OCI-LY7 (cell line): Measurements from ENCODE around the gene TWSG1.

Experiments used
- EZH2phosphoT487 ChIP-seq: fragments of 200-600 bp; sonication (generic); IDR thresholded peaks from 2 replicates; pipeline ENCODE4 v1.6.1; 2018; ENCODE audit warnings: low read depth, borderline replicate concordance, mild to moderate bottlenecking, mixed run types, antibody characterized with exemption, low read length, moderate library complexity, mixed read lengths
- TF ChIP-seq, protein P1 (sequence below): fragments of 200-600 bp; sonication (generic); conservative IDR thresholded peaks from 2 replicates; pipeline ENCODE4 v1.5.1; 2014; ENCODE audit warnings: mild to moderate bottlenecking, antibody characterized with exemption, low read length, moderate library complexity, mixed read lengths

DNA sequence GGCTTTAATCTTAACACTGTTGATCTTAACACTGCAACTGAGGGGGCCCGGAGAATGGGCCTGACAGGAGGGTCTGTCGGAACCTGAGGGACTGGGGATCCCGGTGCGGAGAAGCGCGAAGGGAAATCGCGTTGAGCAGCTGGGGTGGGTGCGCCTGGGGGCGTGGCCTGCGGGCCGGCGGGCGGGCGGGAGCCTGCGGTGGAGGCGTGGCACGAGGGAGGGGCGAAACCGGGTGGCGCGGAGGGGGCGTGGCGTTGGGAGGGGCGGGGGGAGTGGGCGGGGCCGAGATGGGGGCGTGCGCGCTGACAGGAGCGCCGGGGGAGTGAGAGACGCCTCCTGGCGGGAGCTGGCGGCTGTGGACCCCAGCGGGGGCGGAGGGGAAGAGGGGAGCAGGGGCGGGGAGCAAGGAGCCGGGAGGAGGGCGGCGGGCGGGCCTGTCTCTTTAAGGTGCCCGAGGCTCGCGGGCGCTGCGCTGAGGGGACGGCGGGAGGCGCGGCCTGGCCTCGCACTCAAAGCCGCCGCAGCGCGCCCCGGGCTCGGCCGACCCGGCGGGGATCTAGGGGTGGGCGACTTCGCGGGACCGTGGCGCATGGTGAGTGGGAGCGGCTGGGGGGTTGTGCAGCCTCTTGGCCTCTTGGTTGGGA is at the start of gene TWSG1:
- TF ChIP-seq, protein P1, sequence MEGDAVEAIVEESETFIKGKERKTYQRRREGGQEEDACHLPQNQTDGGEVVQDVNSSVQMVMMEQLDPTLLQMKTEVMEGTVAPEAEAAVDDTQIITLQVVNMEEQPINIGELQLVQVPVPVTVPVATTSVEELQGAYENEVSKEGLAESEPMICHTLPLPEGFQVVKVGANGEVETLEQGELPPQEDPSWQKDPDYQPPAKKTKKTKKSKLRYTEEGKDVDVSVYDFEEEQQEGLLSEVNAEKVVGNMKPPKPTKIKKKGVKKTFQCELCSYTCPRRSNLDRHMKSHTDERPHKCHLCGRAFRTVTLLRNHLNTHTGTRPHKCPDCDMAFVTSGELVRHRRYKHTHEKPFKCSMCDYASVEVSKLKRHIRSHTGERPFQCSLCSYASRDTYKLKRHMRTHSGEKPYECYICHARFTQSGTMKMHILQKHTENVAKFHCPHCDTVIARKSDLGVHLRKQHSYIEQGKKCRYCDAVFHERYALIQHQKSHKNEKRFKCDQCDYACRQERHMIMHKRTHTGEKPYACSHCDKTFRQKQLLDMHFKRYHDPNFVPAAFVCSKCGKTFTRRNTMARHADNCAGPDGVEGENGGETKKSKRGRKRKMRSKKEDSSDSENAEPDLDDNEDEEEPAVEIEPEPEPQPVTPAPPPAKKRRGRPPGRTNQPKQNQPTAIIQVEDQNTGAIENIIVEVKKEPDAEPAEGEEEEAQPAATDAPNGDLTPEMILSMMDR = peak; percentile 32; the same call in 1 of the 2 replicates
- no peak for TF ChIP-seq EZH2phosphoT487
